Keratinocyte (primary cell): Measurements from ENCODE around the gene MYH10. TPM values are rescaled to one million over a fixed set of nuclear protein-coding genes. Genes with fewer than 3 reads are reported as not detected.

Experiments
- DNase-seq: peaks from one replicate; pipeline ENCODE4 v3.0.0-alpha.2; 2011; ENCODE audit warnings: low read depth, missing footprints, low spot score
- FAIRE-seq: peaks from 2 replicates; lab custom pipeline; 2011; peaks lifted over from hg19 to GRCh38; lab: Jason Lieb, UNC
- H2AFZ ChIP-seq: 2 replicates; pipeline ENCODE4 v1.6.0; 2012; ENCODE audit warnings: low read length, control low read depth, inconsistent platforms; ENCODE audit not compliant: control insufficient read depth
- H3K27ac ChIP-seq: 2 replicates; pipeline ENCODE4 v1.5.1; 2011; ENCODE audit warnings: low read length; ENCODE audit not compliant: control insufficient read depth, insufficient read depth
- H3K27me3 ChIP-seq: 3 replicates; pipeline ENCODE4 v1.6.0; 2011; ENCODE audit warnings: low read length; ENCODE audit not compliant: control insufficient read depth, insufficient read depth; ENCODE audit errors: extremely low read depth
- H3K36me3 ChIP-seq, 2 experiments: 2 replicates in 1 of 2; 3 replicates in 1 of 2; pipeline ENCODE4 v1.5.1; 2011; ENCODE audit warnings: low read length in 2 of 2, mild to moderate bottlenecking in 1 of 2; ENCODE audit not compliant: control insufficient read depth in 2 of 2, insufficient read depth in 2 of 2; ENCODE audit errors: extremely low read depth in 1 of 2
- H3K4me1 ChIP-seq: 3 replicates; pipeline ENCODE4 v1.5.1; 2011; ENCODE audit warnings: low read length; ENCODE audit not compliant: control insufficient read depth, insufficient read depth; ENCODE audit errors: extremely low read depth
- H3K4me2 ChIP-seq: 3 replicates; pipeline ENCODE4 v1.6.0; 2011; ENCODE audit warnings: low read depth, low read length; ENCODE audit not compliant: control insufficient read depth, insufficient read depth; ENCODE audit errors: extremely low read depth
- H3K4me3 ChIP-seq, 3 experiments: fragments of 200-600 bp in 1 of 3; sonication (generic) in 1 of 3; 2 replicates in 2 of 3; 3 replicates in 1 of 3; pipeline ENCODE4 v1.5.1; 2011 to 2016; ENCODE audit warnings: low read length in 3 of 3, mild to moderate bottlenecking in 3 of 3, control low read depth in 2 of 3, inconsistent platforms in 1 of 3, low read depth in 1 of 3, mixed read lengths in 1 of 3, mixed run types in 1 of 3, moderate library complexity in 1 of 3; ENCODE audit not compliant: control insufficient read depth in 2 of 3, insufficient read depth in 2 of 3; ENCODE audit errors: extremely low read depth in 1 of 3
- H3K79me2 ChIP-seq: 2 replicates; pipeline ENCODE4 v1.6.0; 2012; ENCODE audit warnings: low read length; ENCODE audit not compliant: control insufficient read depth, insufficient read depth
- H3K9ac ChIP-seq: 3 replicates; pipeline ENCODE4 v1.6.0; 2011; ENCODE audit warnings: low read length; ENCODE audit not compliant: control insufficient read depth, insufficient read depth; ENCODE audit errors: extremely low read depth
- H3K9me1 ChIP-seq: 3 replicates; pipeline ENCODE4 v1.6.0; 2011; ENCODE audit warnings: low read length; ENCODE audit not compliant: control insufficient read depth, insufficient read depth; ENCODE audit errors: extremely low read depth
- H3K9me3 ChIP-seq: 2 replicates; pipeline ENCODE4 v1.5.1; 2012; ENCODE audit warnings: low read depth, low read length; ENCODE audit not compliant: control insufficient read depth
- H4K20me1 ChIP-seq: 3 replicates; pipeline ENCODE4 v1.6.0; 2011; ENCODE audit warnings: low read length; ENCODE audit not compliant: control insufficient read depth, insufficient read depth; ENCODE audit errors: extremely low read depth
- CTCF ChIP-seq, 3 experiments: IDR thresholded peaks in 1 of 3; conservative IDR thresholded peaks in 1 of 3; optimal IDR thresholded peaks in 1 of 3; 2 replicates in 2 of 3; 3 replicates in 1 of 3; pipeline versions ENCODE3 to v1.5.1; 2011; ENCODE audit warnings: low read length in 3 of 3, mild to moderate bottlenecking in 3 of 3, moderate library complexity in 2 of 3, control low read depth in 1 of 3, inconsistent platforms in 1 of 3; ENCODE audit not compliant: insufficient read depth in 2 of 3; ENCODE audit errors: extremely low read depth in 1 of 3
- EZH2 ChIP-seq: IDR thresholded peaks from one replicate; pipeline ENCODE4 v1.6.1; 2012; ENCODE audit warnings: inconsistent platforms, mild to moderate bottlenecking, low read length, moderate library complexity
- dilution Hi-C: fragments of 300-500 bp; cut with MboI; formaldehyde crosslinking; loops from one replicate; pipeline ENCODE4 v1.7.0; 2020; ENCODE audit warnings: low sequenced_read_pairs; ENCODE audit not compliant: extremely low pct_ligation_motif_present
- polyA plus RNA-seq, 5 experiments: library from polyadenylated mRNA; depleted of rRNA in 3 of 5; stranded (reverse) in 3 of 5; stranded (forward) in 1 of 5; unstranded in 1 of 5; fragments of >200 nt; gene quantifications; 1 replicate in 1 of 5; 2 replicates in 3 of 5; 3 replicates in 1 of 5; pipeline versions ENCODE4 v1.2.1 to v1.2.3, GENCODE V29; 2011 to 2012; ENCODE audit warnings: missing spikeins in 2 of 5, low read depth in 1 of 5, low replicate concordance in 1 of 5

The MYH10 gene
- polyA plus RNA-seq, 1 donor (not counting 4 experiments of a cell fraction or from before 2014, with no cell fraction given): 21.2 TPM

DNA sequence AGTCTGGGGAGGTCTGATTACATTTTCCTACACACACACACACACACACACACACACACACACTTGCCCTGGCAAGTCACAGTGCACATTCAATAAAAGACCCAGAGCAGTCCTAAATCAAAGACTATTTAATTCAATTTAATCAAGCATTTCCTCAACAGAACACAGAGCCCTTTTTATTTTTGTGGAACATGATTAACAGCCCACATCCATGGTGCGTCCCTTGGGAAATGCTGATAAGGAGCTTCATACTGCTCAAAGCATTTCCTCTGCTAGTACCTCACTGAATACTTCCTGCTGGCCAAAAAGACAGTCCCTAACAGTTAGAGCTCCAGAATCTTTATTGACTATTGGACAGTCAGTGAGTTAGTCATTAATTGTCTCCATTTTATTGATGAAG, 43.1 kb upstream of the MYH10 start:
- dilution Hi-C loops: no loop called here
- TF ChIP-seq EZH2: no peak
- TF ChIP-seq CTCF (optimal IDR thresholded peaks at IDR 0.05 in 1 of 3, IDR thresholded peaks at IDR 0.05 in 1 of 3, conservative IDR thresholded peaks at IDR 0.05 in 1 of 3; ENCODE audit: extremely low read depth in 1 of 3, insufficient read depth in 2 of 3, low read length in 3 of 3): no peak
- no peaks in the 10 kb centered on the region for H3K9me1 ChIP-seq
- no peak overlapping the region for H3K4me3 ChIP-seq
- H3K9me3 ChIP-seq: no peaks in the 10 kb centered on the region
- no peak for FAIRE-seq
- no peak for DNase-seq
- H3K4me1 ChIP-seq: no peaks in the 10 kb centered on the region
- H3K4me2 ChIP-seq: no peak overlapping the region
- no peak overlapping the region for H3K27ac ChIP-seq
- H3K36me3 ChIP-seq: no peaks in the 10 kb centered on the region
- no peak overlapping the region for H3K9ac ChIP-seq
- H3K79me2 ChIP-seq: no peaks in the 10 kb centered on the region
- H4K20me1 ChIP-seq: no peaks in the 10 kb centered on the region
- H2AFZ ChIP-seq: no peak overlapping the region
- H3K27me3 ChIP-seq: no peaks in the 10 kb centered on the region

DNA sequence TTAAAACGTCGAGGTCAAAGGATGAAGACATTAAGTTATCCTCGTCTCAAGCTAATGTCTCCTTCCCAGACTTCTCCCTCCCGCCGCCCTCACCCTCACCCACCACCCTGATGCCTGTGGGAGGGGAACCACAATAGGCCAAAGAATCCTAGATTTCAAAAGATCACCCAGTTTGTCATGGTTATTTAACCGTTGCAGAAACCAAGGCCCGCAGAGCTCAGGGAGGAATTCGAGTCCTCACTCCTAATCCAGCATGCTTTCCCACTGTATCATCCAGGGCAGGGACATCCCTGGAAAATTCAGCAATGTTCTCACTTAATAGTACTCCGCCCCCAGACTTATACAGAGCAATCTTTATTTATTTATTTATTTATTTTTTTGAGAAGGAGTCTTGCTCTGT, 41.8 kb upstream of the MYH10 start:
- Histone ChIP-seq H3K27ac (no peak overlapping the region), H3K9me1 (no peaks in the 10 kb centered on the region), H3K27me3 (no peaks in the 10 kb centered on the region), H2AFZ (no peak overlapping the region), H3K79me2 (no peaks in the 10 kb centered on the region), H3K4me2 (no peak overlapping the region), H3K9ac (no peak overlapping the region), H3K4me1 (no peaks in the 10 kb centered on the region), H4K20me1 (no peaks in the 10 kb centered on the region), H3K9me3 (no peaks in the 10 kb centered on the region), H3K4me3 (no peak overlapping the region), H3K36me3 (no peaks in the 10 kb centered on the region)
- dilution Hi-C loops: no loop called here
- TF ChIP-seq EZH2: no peak
- TF ChIP-seq CTCF (optimal IDR thresholded peaks at IDR 0.05 in 1 of 3, IDR thresholded peaks at IDR 0.05 in 1 of 3, conservative IDR thresholded peaks at IDR 0.05 in 1 of 3; ENCODE audit: extremely low read depth in 1 of 3, insufficient read depth in 2 of 3, low read length in 3 of 3): no peak
- no peak for FAIRE-seq
- DNase-seq: no peak
